Measurements from ENCODE around the gene ETFB.

DNA sequence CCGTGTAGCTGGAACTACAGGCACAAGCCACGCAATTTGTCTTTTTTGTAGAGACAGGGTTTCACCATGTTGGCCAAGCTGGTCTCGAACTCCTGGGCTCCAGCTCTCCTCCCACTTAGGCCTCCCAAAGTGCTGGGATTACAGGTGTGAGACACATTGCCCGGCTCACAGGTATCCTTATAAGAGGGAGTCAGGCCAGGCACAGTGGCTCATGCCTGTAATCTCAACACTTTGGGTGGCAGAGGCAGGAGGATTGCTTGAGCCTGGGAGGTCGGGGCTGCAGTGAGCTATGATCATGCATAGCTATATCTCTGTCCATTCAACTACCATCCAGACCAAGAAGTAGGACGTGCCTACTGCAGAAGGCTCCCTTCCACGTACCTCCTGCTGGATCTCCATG lies 64.9 kb downstream of the ETFB start:
- TF ChIP-seq TAF1 (IDR thresholded peaks at IDR 0.05; ENCODE audit: borderline replicate concordance, low read depth, low read length) = no peak
- TF ChIP-seq, protein P1, sequence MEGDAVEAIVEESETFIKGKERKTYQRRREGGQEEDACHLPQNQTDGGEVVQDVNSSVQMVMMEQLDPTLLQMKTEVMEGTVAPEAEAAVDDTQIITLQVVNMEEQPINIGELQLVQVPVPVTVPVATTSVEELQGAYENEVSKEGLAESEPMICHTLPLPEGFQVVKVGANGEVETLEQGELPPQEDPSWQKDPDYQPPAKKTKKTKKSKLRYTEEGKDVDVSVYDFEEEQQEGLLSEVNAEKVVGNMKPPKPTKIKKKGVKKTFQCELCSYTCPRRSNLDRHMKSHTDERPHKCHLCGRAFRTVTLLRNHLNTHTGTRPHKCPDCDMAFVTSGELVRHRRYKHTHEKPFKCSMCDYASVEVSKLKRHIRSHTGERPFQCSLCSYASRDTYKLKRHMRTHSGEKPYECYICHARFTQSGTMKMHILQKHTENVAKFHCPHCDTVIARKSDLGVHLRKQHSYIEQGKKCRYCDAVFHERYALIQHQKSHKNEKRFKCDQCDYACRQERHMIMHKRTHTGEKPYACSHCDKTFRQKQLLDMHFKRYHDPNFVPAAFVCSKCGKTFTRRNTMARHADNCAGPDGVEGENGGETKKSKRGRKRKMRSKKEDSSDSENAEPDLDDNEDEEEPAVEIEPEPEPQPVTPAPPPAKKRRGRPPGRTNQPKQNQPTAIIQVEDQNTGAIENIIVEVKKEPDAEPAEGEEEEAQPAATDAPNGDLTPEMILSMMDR (IDR thresholded peaks at IDR 0.05) = no peak
